Measurements from ENCODE around the gene CA6.
A peak's percentile ranks its signal among the peaks of the same experiment; 100 is the strongest.
"Not testable (repeated sequence)": the region's sequence is repeated elsewhere in the genome, so short reads cannot be mapped to it uniquely, and the experiment has no call there.

Gene CA6

GRCh38 chr1:8926707-8927694, 18.7 kb upstream of the CA6 start:
- no peak for DNase-seq (ENCODE audit: low read depth in 2 of 2)

DNA sequence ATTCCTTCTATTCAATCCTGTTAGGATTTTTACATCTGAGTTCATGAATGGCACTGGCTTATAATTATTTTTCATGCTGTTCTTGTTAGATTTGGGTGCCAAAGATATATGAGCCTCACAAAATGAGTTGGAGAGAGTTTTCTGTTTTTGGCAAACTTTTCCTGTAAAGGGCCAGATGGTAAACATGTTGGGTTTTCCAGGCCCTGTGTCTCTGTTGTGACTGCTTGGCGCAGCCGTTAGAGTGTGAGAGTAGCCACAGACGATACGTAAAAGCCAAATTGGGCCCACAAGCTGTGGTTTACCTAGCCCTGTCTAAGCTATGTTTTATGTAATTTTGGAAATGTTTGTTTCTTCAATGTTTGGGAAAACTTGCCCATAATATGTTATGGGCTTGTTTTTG, 15.6 kb upstream of the CA6 start:
- no peak for DNase-seq (ENCODE audit: low read depth in 2 of 2)

DNA sequence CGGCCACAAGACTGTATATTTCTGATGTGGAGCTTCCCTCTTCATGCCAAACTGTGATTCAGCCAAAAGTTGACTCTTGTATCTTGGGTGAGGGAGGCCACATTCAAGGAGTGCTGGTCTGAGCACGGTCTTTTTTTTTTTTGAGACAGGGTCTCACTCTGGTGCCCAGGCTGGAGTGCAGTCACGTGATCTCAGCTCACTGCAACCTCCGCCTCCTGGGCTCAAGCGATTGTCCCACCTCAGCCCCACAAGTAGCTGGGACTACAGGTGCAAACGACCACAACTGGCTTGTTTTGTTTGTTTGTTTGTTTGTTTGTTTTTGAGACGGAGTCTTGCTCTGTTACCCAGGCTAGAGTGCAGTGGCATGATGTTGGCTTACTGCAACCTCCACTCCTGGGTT, 8.6 kb upstream of the CA6 start:
- not testable (repeated sequence) for DNase-seq (ENCODE audit: low read depth in 2 of 2)

- DNase-seq (ENCODE audit: low read depth in 2 of 2), result no peak
Measured at GRCh38 chr1:8937701-8938100, 8.0 kb upstream of the CA6 start.

DNA sequence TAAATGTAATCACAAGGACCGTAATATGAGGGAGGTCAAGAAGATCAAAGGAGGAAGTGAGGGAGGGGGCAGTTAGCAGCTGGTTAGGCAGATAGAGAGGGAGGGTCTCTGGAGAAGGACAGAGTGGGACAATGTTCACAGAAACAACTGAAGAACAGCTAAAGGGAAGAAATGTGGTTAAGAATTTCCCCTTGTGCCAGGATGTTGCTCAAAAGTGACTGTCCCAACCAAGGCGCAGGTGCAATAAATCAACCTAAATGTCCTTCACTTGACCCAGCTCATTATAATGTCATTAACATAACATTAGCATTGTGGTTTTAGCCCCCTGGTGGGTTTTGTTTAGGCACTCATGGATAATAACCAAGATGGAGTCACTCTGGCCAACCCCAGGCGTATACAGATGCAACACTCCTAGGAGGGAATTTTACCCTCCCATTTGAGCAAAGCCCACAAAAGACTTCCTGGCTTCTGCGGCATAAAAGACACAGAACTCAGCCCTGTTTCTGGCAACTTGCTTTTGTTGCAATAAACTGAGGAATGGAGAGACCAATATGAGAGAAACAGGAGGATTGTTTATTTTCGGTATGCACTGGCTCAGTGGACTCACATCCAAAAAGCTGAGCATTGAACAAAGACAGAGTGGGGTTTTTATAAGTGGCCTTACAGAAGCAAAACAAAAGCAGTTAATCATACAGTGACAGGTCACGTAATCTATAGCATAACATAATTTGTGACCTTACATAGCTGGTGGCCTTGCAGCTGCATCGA, 7.3 kb upstream of the CA6 start:
- DNase-seq (ENCODE audit: low read depth in 2 of 2), result no peak

DNA sequence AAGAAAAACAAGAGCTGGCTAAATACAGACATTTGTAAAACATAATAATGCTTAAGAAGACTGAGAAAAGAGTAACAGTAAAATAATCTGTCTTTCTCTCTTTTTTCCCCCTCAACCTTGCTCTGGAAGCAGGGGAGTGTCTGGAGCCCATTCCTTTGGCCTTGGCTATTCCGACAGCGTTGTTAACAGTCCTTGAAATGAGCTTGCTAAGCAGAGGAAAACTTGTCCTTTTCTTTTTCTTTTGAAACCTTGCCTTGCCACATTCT, 6.7 kb upstream of the CA6 start:
- DNase-seq (ENCODE audit: low read depth in 2 of 2), result no peak

DNA sequence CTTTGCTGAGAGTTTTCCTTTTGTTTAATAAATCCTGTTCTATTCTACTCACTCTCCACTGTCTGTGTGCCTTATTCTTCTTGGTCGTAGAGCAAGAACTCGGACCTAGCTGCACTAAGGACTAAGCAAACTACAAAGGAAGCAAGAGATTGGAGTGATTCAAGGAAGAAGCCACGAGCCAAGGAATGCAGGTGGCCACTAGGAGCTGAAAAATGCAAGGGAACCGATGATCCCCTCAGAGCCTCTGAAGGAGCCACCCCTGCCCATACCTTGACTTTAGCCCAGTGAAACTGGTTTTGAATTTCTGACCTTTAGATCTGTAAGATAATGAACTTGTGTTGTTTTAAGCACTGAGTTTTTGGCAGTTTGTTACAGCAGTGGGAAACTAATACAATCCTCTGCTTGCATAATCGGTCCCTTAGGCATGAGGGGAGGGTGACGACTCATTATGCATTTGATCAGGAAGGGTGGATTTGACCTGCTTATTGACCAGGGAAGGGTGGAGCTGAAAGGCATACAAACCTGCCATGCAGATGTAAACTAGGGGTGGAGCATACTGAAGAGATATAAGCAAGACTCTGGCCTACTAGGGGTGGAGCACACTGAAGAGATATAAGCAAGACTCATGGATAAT, 6.2 kb upstream of the CA6 start:
- no peak for DNase-seq (ENCODE audit: low read depth in 2 of 2)

DNA sequence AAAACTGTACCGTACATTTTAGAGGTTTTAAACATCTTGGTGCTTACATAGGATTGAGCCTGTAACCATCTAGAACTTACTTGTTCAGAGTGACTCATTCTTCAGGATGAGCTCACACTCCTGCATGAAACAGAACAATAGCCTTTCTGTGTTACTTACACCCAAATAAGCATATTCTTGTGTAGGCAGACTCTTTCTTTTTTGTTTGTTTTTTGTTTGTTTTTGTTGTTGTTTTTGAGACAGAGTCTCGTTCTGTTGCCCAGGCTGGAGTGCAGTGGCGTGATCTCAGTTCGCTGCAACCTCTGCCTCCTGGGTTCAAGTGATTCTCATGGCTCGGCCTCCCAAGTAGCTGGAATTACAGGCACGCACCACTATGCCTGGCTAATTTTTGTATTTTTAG, 3.8 kb upstream of the CA6 start:
- DNase-seq (ENCODE audit: low read depth in 2 of 2), result no peak

DNA sequence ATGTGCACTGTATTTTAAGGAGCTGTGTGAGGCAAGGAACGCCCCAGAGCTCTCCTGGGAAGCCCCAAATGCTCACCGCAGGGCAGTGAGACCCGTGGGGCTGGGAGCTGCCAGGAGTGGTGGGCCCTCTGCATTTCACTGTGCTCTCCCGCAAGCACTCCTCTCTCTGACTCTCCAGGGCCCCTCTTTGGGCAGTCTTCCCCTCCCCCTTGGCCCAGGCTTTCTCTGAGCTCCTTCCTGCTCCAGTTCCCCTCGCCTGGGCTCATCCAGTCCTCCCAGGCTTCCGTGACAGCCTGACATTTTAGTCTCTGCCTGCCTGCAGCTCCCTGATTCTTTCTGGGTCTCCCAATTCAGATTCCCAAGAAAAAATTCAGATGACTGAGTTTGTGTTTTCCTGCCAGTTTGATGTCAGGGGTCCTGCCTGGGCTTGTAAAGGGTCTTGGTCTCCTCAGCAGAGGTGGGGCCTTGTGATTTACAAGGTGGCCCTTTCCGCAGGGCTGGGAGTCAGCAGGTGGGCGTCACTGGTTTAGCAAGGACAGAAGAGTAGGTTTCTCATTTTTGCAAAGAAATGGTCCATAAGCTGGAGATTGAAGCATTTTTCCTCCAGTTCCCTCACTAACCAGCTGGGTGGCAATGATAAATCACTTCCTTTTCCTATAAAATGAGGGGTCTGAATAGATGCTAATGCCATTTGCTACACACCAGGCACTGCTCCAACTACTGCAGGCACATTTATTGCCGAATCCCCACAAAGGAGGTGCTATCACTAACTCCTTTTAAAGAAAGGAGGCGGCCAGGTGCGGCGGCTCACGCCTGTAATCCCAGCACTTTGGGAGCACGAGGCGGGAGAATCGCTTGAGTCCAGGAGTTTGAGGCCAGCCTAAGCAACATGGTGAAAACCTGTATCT, 1.9 kb upstream of the CA6 start:
- no peak for DNase-seq (ENCODE audit: low read depth in 2 of 2)

GRCh38 chr1:8947127-8947691, 1.5 kb downstream of the CA6 start:
- DNase-seq (ENCODE audit: low read depth in 2 of 2), result no peak

GRCh38 chr1:8950309-8950708, 4.6 kb downstream of the CA6 start:
- no peak for DNase-seq (ENCODE audit: low read depth in 2 of 2)

GRCh38 chr1:8951231-8951630, 5.6 kb downstream of the CA6 start:
- no peak for DNase-seq (ENCODE audit: low read depth in 2 of 2)

DNA sequence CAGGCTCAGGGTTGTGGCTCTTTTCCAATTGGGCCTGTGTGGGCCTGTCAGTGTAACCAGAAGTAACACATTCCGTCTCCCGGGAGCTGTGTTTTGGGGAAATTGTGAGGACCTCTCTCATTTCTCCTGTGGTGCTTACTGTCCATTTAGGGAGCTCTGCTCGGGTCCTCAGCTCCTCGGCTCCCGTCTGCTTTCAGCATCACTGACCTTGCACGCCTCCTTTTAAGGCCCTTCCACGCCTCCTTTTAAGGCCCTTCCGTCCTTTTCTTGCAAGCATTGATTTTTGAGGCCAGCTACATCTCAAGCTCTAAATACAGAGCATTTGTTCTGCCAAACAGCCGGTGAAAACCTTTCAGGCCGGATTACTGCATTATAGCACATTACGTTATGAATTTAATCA, 9.7 kb downstream of the CA6 start:
- no peak for DNase-seq (ENCODE audit: low read depth in 2 of 2)

- no peak for DNase-seq (ENCODE audit: low read depth in 2 of 2)
Measured at GRCh38 chr1:8956461-8957349, 11.0 kb downstream of the CA6 start.

DNA sequence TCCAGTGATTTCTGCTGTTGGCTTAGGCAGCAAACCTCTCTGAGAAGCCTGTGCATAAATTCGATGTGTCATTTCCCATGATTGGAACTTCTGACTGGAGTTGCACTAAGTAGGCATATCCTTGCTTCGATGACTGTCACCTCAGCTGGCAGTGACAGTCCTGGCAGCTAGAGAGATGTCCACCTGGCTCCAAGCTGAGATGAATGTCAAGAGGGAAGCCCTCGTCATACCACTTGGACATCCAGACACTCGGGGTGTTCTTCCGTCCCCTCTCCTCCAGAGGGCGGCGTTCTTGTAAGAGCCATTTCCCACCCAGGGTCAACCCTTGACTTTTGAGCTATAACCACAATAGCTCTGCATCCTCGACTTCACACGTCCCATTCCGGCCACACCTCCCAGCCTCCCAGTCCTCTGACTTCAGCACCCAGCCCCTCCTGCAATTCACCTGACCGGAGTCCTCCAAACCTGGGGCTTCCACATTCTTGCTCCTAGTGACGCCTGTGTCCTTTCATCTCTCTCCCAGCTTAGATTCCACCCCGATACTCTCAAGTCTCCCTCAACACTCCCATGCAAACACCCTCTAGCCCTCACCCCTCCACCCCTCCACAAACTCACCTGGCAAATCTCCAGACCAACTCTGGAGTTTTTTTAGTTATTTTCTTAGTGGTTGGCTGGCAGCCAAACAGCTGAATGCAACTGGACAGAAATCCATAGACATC, 17.3 kb downstream of the CA6 start:
- DNase-seq (ENCODE audit: low read depth in 2 of 2), result peak in 1 of 2 donors; percentile 49

GRCh38 chr1:8963963-8964362, 18.3 kb downstream of the CA6 start:
- DNase-seq (ENCODE audit: low read depth in 2 of 2), result no peak

DNA sequence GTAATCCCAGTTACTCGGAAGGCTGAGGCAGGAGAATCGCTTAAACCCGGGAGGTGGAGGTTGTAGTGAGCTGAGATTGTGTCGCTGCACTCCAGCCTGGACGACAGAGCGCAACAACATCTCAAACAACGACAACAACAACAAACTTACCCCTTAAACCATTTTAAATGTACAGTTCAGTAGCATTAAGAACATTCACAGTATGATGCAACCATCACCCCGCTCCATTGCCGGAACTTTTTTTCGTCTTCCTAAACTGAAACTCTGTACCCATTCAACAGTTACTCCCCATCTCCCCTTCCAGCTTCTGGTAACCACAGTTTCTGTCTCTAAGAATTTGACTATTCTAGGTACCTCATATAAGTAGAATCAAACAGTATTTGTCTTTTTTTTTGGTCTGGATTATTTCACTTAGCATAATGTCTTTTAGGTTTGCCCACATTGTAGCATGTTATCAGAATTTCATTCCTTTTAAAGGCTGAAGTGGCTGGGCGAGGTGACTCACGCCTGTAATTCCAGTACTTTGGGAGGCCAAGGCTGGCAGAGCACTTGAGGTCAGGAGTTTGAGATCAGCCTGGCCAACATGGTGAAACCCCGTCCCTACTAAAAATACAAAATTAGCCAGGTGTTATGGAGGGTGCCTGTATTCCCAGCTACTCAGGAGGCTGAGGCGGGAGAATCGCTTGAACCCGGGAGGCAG, 19.6 kb downstream of the CA6 start:
- no peak for DNase-seq (ENCODE audit: low read depth in 2 of 2)

GRCh38 chr1:8966606-8967005, 20.9 kb downstream of the CA6 start:
- no peak for DNase-seq (ENCODE audit: low read depth in 2 of 2)

DNA sequence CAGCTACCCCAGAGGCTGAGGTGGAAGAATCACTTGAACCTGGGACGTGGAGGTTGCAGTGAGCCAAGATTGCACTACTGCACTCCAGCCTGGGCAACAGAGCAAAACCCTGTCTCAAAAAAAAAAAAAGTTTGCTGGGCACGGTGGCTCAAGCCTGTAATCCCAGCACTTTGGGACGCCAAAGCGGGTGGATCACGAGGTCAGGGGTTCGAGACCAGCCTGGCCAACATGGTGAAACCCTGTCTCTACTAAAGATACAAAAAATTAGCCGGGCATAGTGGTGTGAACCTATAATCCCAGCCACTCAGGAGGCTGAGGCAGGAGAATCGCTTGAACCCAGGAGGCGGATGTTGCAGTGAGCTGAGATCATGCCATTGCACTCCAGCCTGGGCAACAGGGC, 23.2 kb downstream of the CA6 start:
- DNase-seq (ENCODE audit: low read depth in 2 of 2), result not testable (repeated sequence)

Data from stimulated activated CD8-positive, alpha-beta memory T cell treated with anti-CD3 and anti-CD28 coated beads, Interleukin-2, amount 100 ng/mL, for 48 hours (primary cell).